ENCODE data around the gene ATP7B.
"Not testable (repeated sequence)": the region's sequence is repeated elsewhere in the genome, so short reads cannot be mapped to it uniquely, and the experiment has no call there.

Gene ATP7B

DNA sequence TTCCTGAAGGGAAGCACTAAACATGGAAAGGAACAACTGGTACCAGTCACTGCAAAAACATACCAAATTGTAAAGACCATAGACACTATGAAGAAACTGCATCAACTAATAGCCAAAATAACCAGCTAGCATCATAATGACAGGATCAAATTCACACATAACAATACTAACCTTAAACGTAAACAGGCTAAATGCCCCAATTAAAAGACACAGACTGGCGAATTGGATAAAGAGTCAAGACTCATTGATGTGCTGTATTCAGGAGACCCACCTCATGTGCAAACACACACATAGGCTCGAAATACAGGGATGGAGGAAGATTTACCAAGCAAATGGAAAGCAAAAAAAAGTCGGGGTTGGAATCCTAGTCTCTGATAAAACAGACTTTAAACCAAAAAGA is 26.3 kb downstream of the ATP7B start:
- H3K27ac ChIP-seq (replicated peaks; ENCODE audit: low read length); H3K36me3 ChIP-seq (replicated peaks in 1 of 2; ENCODE audit: control insufficient read depth in 2 of 2, insufficient read depth in 2 of 2, low read length in 2 of 2); H2AK5ac ChIP-seq (ENCODE audit: low read depth, low read length); H2BK12ac ChIP-seq (ENCODE audit: low read length); DNase-seq (ENCODE audit: low spot score); H3K14ac ChIP-seq (ENCODE audit: low read length); H3K9ac ChIP-seq (ENCODE audit: low read depth, low read length, poor library complexity); H3K27me3 ChIP-seq (ENCODE audit: control insufficient read depth in 3 of 3, insufficient read depth in 3 of 3, low read depth in 1 of 3, low read length in 3 of 3); H3K4me2 ChIP-seq (ENCODE audit: insufficient read depth, low read length, poor library complexity, severe bottlenecking); H3K18ac ChIP-seq (ENCODE audit: low read length); H2BK120ac ChIP-seq (ENCODE audit: low read depth, low read length); H3K23ac ChIP-seq (ENCODE audit: low read depth, low read length, poor library complexity); H3K9me3 ChIP-seq (replicated peaks in 1 of 2; ENCODE audit: control insufficient read depth in 2 of 2, insufficient read depth in 1 of 2, low read depth in 1 of 2, low read length in 2 of 2); H3K4me1 ChIP-seq (ENCODE audit: control insufficient read depth in 2 of 2, insufficient read depth in 1 of 2, low read depth in 1 of 2, low read length in 2 of 2); H3K79me1 ChIP-seq (ENCODE audit: low read depth, low read length); H2AFZ ChIP-seq (ENCODE audit: low read length); H3K4ac ChIP-seq (ENCODE audit: low read length); H2BK15ac ChIP-seq (ENCODE audit: low read length); H3K4me3 ChIP-seq (ENCODE audit: low read length in 2 of 2); H2BK5ac ChIP-seq (ENCODE audit: low read length); H4K8ac ChIP-seq (ENCODE audit: low read depth, low read length); H4K91ac ChIP-seq (ENCODE audit: low read depth, low read length, poor library complexity): not testable (repeated sequence)
- no CpG with 5 or more reads among the region's 4 CpGs for WGBS, 2 donors (ENCODE audit: extremely low coverage in 2 of 2, insufficient read length in 2 of 2, insufficient replicate concordance in 1 of 2)

DNA sequence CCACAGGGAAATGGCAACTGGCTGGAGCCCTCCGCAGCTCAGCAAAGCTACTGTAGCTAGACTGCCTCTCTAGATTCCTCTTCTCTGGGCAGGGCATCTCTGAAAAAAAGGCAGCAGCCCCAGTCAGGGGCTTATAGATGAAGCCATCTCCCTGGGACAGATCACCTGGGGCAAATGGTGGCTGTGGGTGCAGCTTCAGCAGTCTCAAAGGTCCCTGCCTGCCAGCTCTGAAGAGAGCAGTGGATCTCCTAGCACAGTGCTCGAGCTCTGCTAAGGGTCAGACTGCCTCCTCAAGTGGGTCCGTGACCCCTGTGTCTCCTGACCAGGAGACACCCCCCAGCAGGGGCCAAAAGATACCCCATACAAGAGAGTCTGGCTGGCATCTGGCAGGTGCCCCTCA is 28.0 kb downstream of the ATP7B start:
- not testable (repeated sequence) for H3K4me1 ChIP-seq (ENCODE audit: control insufficient read depth in 2 of 2, insufficient read depth in 1 of 2, low read depth in 1 of 2, low read length in 2 of 2); H3K14ac ChIP-seq (ENCODE audit: low read length); H3K4me2 ChIP-seq (ENCODE audit: insufficient read depth, low read length, poor library complexity, severe bottlenecking); H2BK120ac ChIP-seq (ENCODE audit: low read depth, low read length); H3K18ac ChIP-seq (ENCODE audit: low read length); H2BK12ac ChIP-seq (ENCODE audit: low read length); H3K23ac ChIP-seq (ENCODE audit: low read depth, low read length, poor library complexity); H3K4ac ChIP-seq (ENCODE audit: low read length); H3K4me3 ChIP-seq (ENCODE audit: low read length in 2 of 2); H2BK5ac ChIP-seq (ENCODE audit: low read length); H3K36me3 ChIP-seq (replicated peaks in 1 of 2; ENCODE audit: control insufficient read depth in 2 of 2, insufficient read depth in 2 of 2, low read length in 2 of 2); H2AFZ ChIP-seq (ENCODE audit: low read length); H3K9me3 ChIP-seq (replicated peaks in 1 of 2; ENCODE audit: control insufficient read depth in 2 of 2, insufficient read depth in 1 of 2, low read depth in 1 of 2, low read length in 2 of 2); H2BK15ac ChIP-seq (ENCODE audit: low read length); H3K79me1 ChIP-seq (ENCODE audit: low read depth, low read length); DNase-seq (ENCODE audit: low spot score); H4K91ac ChIP-seq (ENCODE audit: low read depth, low read length, poor library complexity); H3K27ac ChIP-seq (replicated peaks; ENCODE audit: low read length); H3K9ac ChIP-seq (ENCODE audit: low read depth, low read length, poor library complexity); H3K27me3 ChIP-seq (ENCODE audit: control insufficient read depth in 3 of 3, insufficient read depth in 3 of 3, low read depth in 1 of 3, low read length in 3 of 3); H2AK5ac ChIP-seq (ENCODE audit: low read depth, low read length); H4K8ac ChIP-seq (ENCODE audit: low read depth, low read length)
- WGBS, 2 donors (ENCODE audit: extremely low coverage in 2 of 2, insufficient read length in 2 of 2, insufficient replicate concordance in 1 of 2), result no CpG with 5 or more reads among the region's 3 CpGs

DNA sequence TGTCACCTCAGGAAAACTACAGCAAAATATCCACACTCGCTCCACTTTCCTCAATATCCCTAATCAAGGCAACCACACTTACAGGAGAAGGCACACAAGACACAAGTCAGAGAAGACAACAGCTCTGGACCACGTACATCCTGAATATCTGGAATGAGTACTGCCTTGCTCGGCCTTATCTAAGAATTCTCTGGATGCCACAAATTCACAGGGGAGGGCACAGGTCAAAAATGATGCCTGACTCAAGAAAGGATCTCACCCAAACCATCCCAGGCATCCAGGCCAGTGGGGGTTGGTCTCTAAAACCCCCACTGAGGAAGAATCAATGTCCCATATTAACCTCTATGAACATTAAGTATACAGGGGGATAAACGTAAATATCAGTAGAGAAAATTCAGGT is 29.9 kb downstream of the ATP7B start:
- Histone ChIP-seq H3K4me2 (ENCODE audit: insufficient read depth, low read length, poor library complexity, severe bottlenecking) (no peak overlapping the region), H3K9ac (ENCODE audit: low read depth, low read length, poor library complexity) (no peak overlapping the region), H3K27ac (replicated peaks; ENCODE audit: low read length) (no peak overlapping the region), H2BK120ac (ENCODE audit: low read depth, low read length) (no peak overlapping the region), H4K91ac (ENCODE audit: low read depth, low read length, poor library complexity) (no peak overlapping the region), H3K79me1 (ENCODE audit: low read depth, low read length) (no peaks in the 10 kb centered on the region), H2AK5ac (ENCODE audit: low read depth, low read length) (no peak overlapping the region), H3K4me3 (ENCODE audit: low read length in 2 of 2) (no peak overlapping the region), H3K23ac (ENCODE audit: low read depth, low read length, poor library complexity) (no peak overlapping the region), H4K8ac (ENCODE audit: low read depth, low read length) (no peak overlapping the region), H2BK15ac (ENCODE audit: low read length) (no peak overlapping the region), H3K9me3 (replicated peaks in 1 of 2; ENCODE audit: control insufficient read depth in 2 of 2, insufficient read depth in 1 of 2, low read depth in 1 of 2, low read length in 2 of 2) (no peaks in the 10 kb centered on the region), H3K27me3 (ENCODE audit: control insufficient read depth in 3 of 3, insufficient read depth in 3 of 3, low read depth in 1 of 3, low read length in 3 of 3) (no peaks in the 10 kb centered on the region), H2AFZ (ENCODE audit: low read length) (no peak overlapping the region), H2BK12ac (ENCODE audit: low read length) (no peak overlapping the region), H3K4ac (ENCODE audit: low read length) (no peak overlapping the region), H2BK5ac (ENCODE audit: low read length) (no peak overlapping the region), H3K18ac (ENCODE audit: low read length) (no peak overlapping the region), H3K4me1 (ENCODE audit: control insufficient read depth in 2 of 2, insufficient read depth in 1 of 2, low read depth in 1 of 2, low read length in 2 of 2) (peaks cover 0 to 4% of the 10 kb centered on the region in 2 donors), H3K36me3 (replicated peaks in 1 of 2; ENCODE audit: control insufficient read depth in 2 of 2, insufficient read depth in 2 of 2, low read length in 2 of 2) (no peaks in the 10 kb centered on the region), H3K14ac (ENCODE audit: low read length) (no peak overlapping the region)
- DNase-seq (ENCODE audit: low spot score), result no peak
- WGBS, 2 donors (ENCODE audit: extremely low coverage in 2 of 2, insufficient read length in 2 of 2, insufficient replicate concordance in 1 of 2), result no CpG with 5 or more reads among the region's 4 CpGs

DNA sequence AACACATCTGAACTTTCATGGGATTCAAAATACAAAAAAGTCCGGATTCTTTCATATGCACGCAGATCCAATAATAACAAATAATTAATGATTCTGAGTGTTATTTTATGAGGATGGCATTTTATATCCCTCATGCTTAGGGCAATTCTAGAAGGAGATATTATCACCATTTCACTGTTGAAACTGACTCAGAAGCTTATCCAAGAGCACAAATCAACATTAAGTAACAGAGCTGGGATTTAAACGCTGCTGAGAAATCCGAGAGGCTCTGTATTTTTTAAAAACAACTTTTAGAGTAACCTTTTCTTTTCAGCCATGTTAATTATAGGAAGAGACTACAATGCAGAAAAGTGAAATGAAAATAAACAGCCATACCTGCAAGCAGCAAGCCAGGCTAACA is 30.3 kb downstream of the ATP7B start:
- H3K14ac ChIP-seq (ENCODE audit: low read length), result no peak overlapping the region
- no peak overlapping the region for H2BK15ac ChIP-seq (ENCODE audit: low read length)
- H3K4me1 ChIP-seq (ENCODE audit: control insufficient read depth in 2 of 2, insufficient read depth in 1 of 2, low read depth in 1 of 2, low read length in 2 of 2), result peaks cover 0 to 4% of the 10 kb centered on the region in 2 donors
- no peak overlapping the region for H2BK120ac ChIP-seq (ENCODE audit: low read depth, low read length)
- no peak overlapping the region for H2BK12ac ChIP-seq (ENCODE audit: low read length)
- no peak overlapping the region for H4K8ac ChIP-seq (ENCODE audit: low read depth, low read length)
- no peak overlapping the region for H3K4me2 ChIP-seq (ENCODE audit: insufficient read depth, low read length, poor library complexity, severe bottlenecking)
- H4K91ac ChIP-seq (ENCODE audit: low read depth, low read length, poor library complexity), result no peak overlapping the region
- no peak overlapping the region for H3K9ac ChIP-seq (ENCODE audit: low read depth, low read length, poor library complexity)
- H3K9me3 ChIP-seq (replicated peaks in 1 of 2; ENCODE audit: control insufficient read depth in 2 of 2, insufficient read depth in 1 of 2, low read depth in 1 of 2, low read length in 2 of 2), result no peaks in the 10 kb centered on the region
- H2BK5ac ChIP-seq (ENCODE audit: low read length), result no peak overlapping the region
- H3K18ac ChIP-seq (ENCODE audit: low read length), result no peak overlapping the region
- H3K36me3 ChIP-seq (replicated peaks in 1 of 2; ENCODE audit: control insufficient read depth in 2 of 2, insufficient read depth in 2 of 2, low read length in 2 of 2), result no peaks in the 10 kb centered on the region
- WGBS, 2 donors (ENCODE audit: extremely low coverage in 2 of 2, insufficient read length in 2 of 2, insufficient replicate concordance in 1 of 2), result no CpG with 5 or more reads among the region's 4 CpGs
- no peaks in the 10 kb centered on the region for H3K27me3 ChIP-seq (ENCODE audit: control insufficient read depth in 3 of 3, insufficient read depth in 3 of 3, low read depth in 1 of 3, low read length in 3 of 3)
- no peak overlapping the region for H3K4ac ChIP-seq (ENCODE audit: low read length)
- H3K27ac ChIP-seq (replicated peaks; ENCODE audit: low read length), result no peak overlapping the region
- H2AK5ac ChIP-seq (ENCODE audit: low read depth, low read length), result no peak overlapping the region
- no peak for DNase-seq (ENCODE audit: low spot score)
- no peak overlapping the region for H3K4me3 ChIP-seq (ENCODE audit: low read length in 2 of 2)
- no peak overlapping the region for H2AFZ ChIP-seq (ENCODE audit: low read length)
- no peaks in the 10 kb centered on the region for H3K79me1 ChIP-seq (ENCODE audit: low read depth, low read length)
- H3K23ac ChIP-seq (ENCODE audit: low read depth, low read length, poor library complexity), result no peak overlapping the region

Measured in neuronal stem cell (in vitro differentiated cells).